ENCODE data around the gene GPM6B. TPM values are rescaled to one million over a fixed set of nuclear protein-coding genes. Genes with fewer than 3 reads are reported as not detected.

Gene GPM6B
- total and polyA plus RNA-seq, 10 donors = 2.0 to 67.1 (median 23.7) TPM

GRCh38 chrX:13824746-13825145 is 7.9 kb upstream of the GPM6B start:
- intact Hi-C loops (cut with DNase I; ENCODE audit: low total_unique reads) = no loop called here
- H3K27ac ChIP-seq = no peak overlapping the region
- no peaks in the 10 kb centered on the region for H3K4me1 ChIP-seq
- DNase-seq = no peak
- TF ChIP-seq POLR2AphosphoS5 (IDR thresholded peaks at IDR 0.05) (no peak), CTCF (IDR thresholded peaks at IDR 0.05 in 8 of 11, conservative IDR thresholded peaks at IDR 0.05 in 3 of 11) (no peak), POLR2A (IDR thresholded peaks at IDR 0.05) (no peak)
- no peak overlapping the region for H3K4me3 ChIP-seq
- H3K27me3 ChIP-seq (replicated peaks in 1 of 7) = peaks cover 0 to 10% (median 0%) of the 10 kb centered on the region in 7 donors
- H3K9me3 ChIP-seq = no peaks in the 10 kb centered on the region
- no peaks in the 10 kb centered on the region for H3K36me3 ChIP-seq
- WGBS, 5 donors = 75 to 93% (median 84%) methylated on average over 6 of the region's 6 CpGs

- 70 to 98% (median 82%) methylated on average over 4 to 6 of the region's 6 CpGs for WGBS, 5 donors
- intact Hi-C loops (cut with DNase I; ENCODE audit: low total_unique reads) = no loop called here
- TF ChIP-seq POLR2A (IDR thresholded peaks at IDR 0.05) (no peak), POLR2AphosphoS5 (IDR thresholded peaks at IDR 0.05) (no peak), CTCF (IDR thresholded peaks at IDR 0.05 in 8 of 11, conservative IDR thresholded peaks at IDR 0.05 in 3 of 11) (no peak)
- no peak for DNase-seq
- H3K4me3 ChIP-seq = no peak overlapping the region
- H3K4me1 ChIP-seq = no peaks in the 10 kb centered on the region
- H3K9me3 ChIP-seq = no peaks in the 10 kb centered on the region
- peaks cover 0 to 18% (median 0%) of the 10 kb centered on the region in 7 donors for H3K27me3 ChIP-seq (replicated peaks in 1 of 7)
- no peaks in the 10 kb centered on the region for H3K36me3 ChIP-seq
- no peak overlapping the region for H3K27ac ChIP-seq
Observed at GRCh38 chrX:13821738-13822137, 4.8 kb upstream of the GPM6B start.

GRCh38 chrX:13816176-13816575 is 717 bp downstream of the GPM6B start:
- TF ChIP-seq POLR2A (IDR thresholded peaks at IDR 0.05) (no peak), POLR2AphosphoS5 (IDR thresholded peaks at IDR 0.05) (no peak), CTCF (IDR thresholded peaks at IDR 0.05 in 8 of 11, conservative IDR thresholded peaks at IDR 0.05 in 3 of 11) (no peak)
- no peak for DNase-seq
- WGBS, 5 donors = 78 to 95% (median 87%) methylated on average over 6 of the region's 6 CpGs
- H3K27ac ChIP-seq = no peak overlapping the region
- no peak overlapping the region for H3K4me3 ChIP-seq
- no peaks in the 10 kb centered on the region for H3K36me3 ChIP-seq
- no peaks in the 10 kb centered on the region for H3K9me3 ChIP-seq
- H3K4me1 ChIP-seq = no peaks in the 10 kb centered on the region
- peaks cover 0 to 29% (median 0%) of the 10 kb centered on the region in 7 donors for H3K27me3 ChIP-seq (replicated peaks in 1 of 7)
- intact Hi-C loops (cut with DNase I; ENCODE audit: low total_unique reads) = no loop called here

GRCh38 chrX:13815664-13816063 is 1.2 kb downstream of the GPM6B start:
- no peaks in the 10 kb centered on the region for H3K36me3 ChIP-seq
- no peaks in the 10 kb centered on the region for H3K9me3 ChIP-seq
- 84 to 92% (median 89%) methylated on average over 7 of the region's 7 CpGs for WGBS, 5 donors
- H3K4me1 ChIP-seq = no peaks in the 10 kb centered on the region
- intact Hi-C loops (cut with DNase I; ENCODE audit: low total_unique reads) = no loop called here
- TF ChIP-seq POLR2A (IDR thresholded peaks at IDR 0.05) (no peak), POLR2AphosphoS5 (IDR thresholded peaks at IDR 0.05) (no peak), CTCF (IDR thresholded peaks at IDR 0.05 in 8 of 11, conservative IDR thresholded peaks at IDR 0.05 in 3 of 11) (no peak)
- H3K27ac ChIP-seq = no peak overlapping the region
- DNase-seq = no peak
- H3K4me3 ChIP-seq = no peak overlapping the region
- H3K27me3 ChIP-seq (replicated peaks in 1 of 7) = peaks cover 0 to 29% (median 0%) of the 10 kb centered on the region in 7 donors
